Astrocyte of the cerebellum (primary cell): Measurements from ENCODE around the gene ANKMY1.

Source experiments
- DNase-seq: peaks from one replicate; pipeline ENCODE4 v3.0.0-alpha.2; 2011; ENCODE audit warnings: low read depth
- H3K4me3 ChIP-seq: 2 replicates; pipeline ENCODE4 v1.5.1; 2011; ENCODE audit warnings: mild to moderate bottlenecking, low read depth, low read length, moderate library complexity
- CTCF ChIP-seq: IDR thresholded peaks from 2 replicates; pipeline ENCODE4 v1.5.1; 2012; ENCODE audit warnings: low read length, low read depth, moderate library complexity, mild to moderate bottlenecking; ENCODE audit errors: missing control alignments
- in situ Hi-C: cut with HindIII; loops from 2 replicates; pipeline ENCODE4 v1.10.0; 2017; ENCODE audit warnings: low sequenced_read_pairs

The ANKMY1 gene

GRCh38 chr2:240479111-240479501 lies 78.7 kb downstream of the ANKMY1 start:
- no peak for TF ChIP-seq CTCF
- in situ Hi-C loops: no loop called here
- DNase-seq: no peak
- H3K4me3 ChIP-seq: no peak overlapping the region

- TF ChIP-seq CTCF: no peak
- DNase-seq: no peak
- no peak overlapping the region for H3K4me3 ChIP-seq
- in situ Hi-C loops: no loop called here
Observed at GRCh38 chr2:240478346-240479110, 79.3 kb downstream of the ANKMY1 start.

- no peak for TF ChIP-seq CTCF
- in situ Hi-C loops: no loop called here
- H3K4me3 ChIP-seq: no peak overlapping the region
- DNase-seq: no peak
Observed at GRCh38 chr2:240477916-240478315, 79.9 kb downstream of the ANKMY1 start.

- no peak for TF ChIP-seq CTCF
- in situ Hi-C loops: loop anchor here (5.0 kb wide), 1 partner anchor 69 kb away; no protein-coding TSS in a partner anchor
- no peak overlapping the region for H3K4me3 ChIP-seq
- DNase-seq: no peak
Observed at GRCh38 chr2:240473211-240473610, 84.6 kb downstream of the ANKMY1 start.

GRCh38 chr2:240472078-240472790 lies 85.6 kb downstream of the ANKMY1 start:
- H3K4me3 ChIP-seq: no peak overlapping the region
- TF ChIP-seq CTCF: no peak
- in situ Hi-C loops: loop anchor here (5.0 kb wide), 1 partner anchor 70 kb away; no protein-coding TSS in a partner anchor
- no peak for DNase-seq

- in situ Hi-C loops: loop anchor here (5.0 kb wide), 1 partner anchor 73 kb away; no protein-coding TSS in a partner anchor
- no peak overlapping the region for H3K4me3 ChIP-seq
- no peak for DNase-seq
- TF ChIP-seq CTCF: no peak
Observed at GRCh38 chr2:240469740-240470139, 88.0 kb downstream of the ANKMY1 start.
